ENCODE results near the gene CFAP97.
"Not testable (repeated sequence)": the region's sequence is repeated elsewhere in the genome, so short reads cannot be mapped to it uniquely, and the experiment has no call there.

The CFAP97 gene

GRCh38 chr4:185120631-185120946, 83.2 kb downstream of the CFAP97 start:
- H3K27me3 ChIP-seq (ENCODE audit: insufficient read depth, poor library complexity, severe bottlenecking): peaks cover 11% of the 10 kb centered on the region
- TF ChIP-seq GABPA (IDR thresholded peaks at IDR 0.05; ENCODE audit: low read depth): no peak
- TF ChIP-seq SPI1 (IDR thresholded peaks at IDR 0.05; ENCODE audit: borderline replicate concordance, low read depth): no peak
- no peak for TF ChIP-seq REST (IDR thresholded peaks at IDR 0.05; ENCODE audit: insufficient replicate concordance, low read depth)
- H3K27ac ChIP-seq (replicated peaks): no peak overlapping the region
- no peak for DNase-seq (ENCODE audit: low read depth in 1 of 2, low spot score in 1 of 2)
- H3K4me3 ChIP-seq (replicated peaks; ENCODE audit: insufficient read depth, low read length): no peak overlapping the region

DNA sequence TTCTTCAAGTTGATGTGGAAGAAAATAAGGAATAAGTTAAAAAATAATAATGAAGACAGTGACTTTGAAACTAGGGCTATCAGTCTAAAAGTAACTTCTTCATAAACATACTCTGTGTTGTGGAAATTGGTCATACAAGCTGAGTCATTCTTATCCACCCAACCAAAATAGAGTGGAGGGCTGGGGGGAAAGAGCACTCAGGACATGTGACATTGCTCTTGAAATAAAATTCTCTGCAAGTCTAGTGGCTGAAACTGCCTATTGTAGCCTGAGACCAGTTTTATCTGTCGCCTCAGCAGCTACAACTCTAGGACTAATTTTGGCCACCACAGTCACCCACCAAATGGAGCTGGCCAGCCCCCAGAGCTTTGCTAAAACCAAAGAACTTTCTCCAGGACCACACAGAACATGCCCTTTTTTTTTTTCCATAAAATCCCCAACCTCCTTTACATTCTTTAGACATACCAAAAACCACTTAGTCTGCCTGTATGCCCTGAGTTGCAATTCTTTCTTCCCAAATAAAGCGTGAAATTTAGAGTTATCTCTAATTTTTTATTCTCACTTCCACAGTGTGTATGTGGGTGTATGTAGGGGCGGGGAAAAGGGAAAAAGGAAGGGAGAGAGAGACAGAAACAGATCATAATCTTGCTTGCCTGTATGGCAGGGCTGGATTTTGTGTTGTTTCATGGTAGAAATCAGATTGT, 83.7 kb downstream of the CFAP97 start:
- TF ChIP-seq, protein P1, sequence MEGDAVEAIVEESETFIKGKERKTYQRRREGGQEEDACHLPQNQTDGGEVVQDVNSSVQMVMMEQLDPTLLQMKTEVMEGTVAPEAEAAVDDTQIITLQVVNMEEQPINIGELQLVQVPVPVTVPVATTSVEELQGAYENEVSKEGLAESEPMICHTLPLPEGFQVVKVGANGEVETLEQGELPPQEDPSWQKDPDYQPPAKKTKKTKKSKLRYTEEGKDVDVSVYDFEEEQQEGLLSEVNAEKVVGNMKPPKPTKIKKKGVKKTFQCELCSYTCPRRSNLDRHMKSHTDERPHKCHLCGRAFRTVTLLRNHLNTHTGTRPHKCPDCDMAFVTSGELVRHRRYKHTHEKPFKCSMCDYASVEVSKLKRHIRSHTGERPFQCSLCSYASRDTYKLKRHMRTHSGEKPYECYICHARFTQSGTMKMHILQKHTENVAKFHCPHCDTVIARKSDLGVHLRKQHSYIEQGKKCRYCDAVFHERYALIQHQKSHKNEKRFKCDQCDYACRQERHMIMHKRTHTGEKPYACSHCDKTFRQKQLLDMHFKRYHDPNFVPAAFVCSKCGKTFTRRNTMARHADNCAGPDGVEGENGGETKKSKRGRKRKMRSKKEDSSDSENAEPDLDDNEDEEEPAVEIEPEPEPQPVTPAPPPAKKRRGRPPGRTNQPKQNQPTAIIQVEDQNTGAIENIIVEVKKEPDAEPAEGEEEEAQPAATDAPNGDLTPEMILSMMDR (IDR thresholded peaks at IDR 0.05; ENCODE audit: insufficient read depth, low read length): no peak
- TF ChIP-seq SPI1 (IDR thresholded peaks at IDR 0.05; ENCODE audit: borderline replicate concordance, low read depth) (no peak), REST (IDR thresholded peaks at IDR 0.05; ENCODE audit: insufficient replicate concordance, low read depth) (no peak), POLR2AphosphoS5 (IDR thresholded peaks at IDR 0.05; ENCODE audit: low read depth) (no peak), GABPA (IDR thresholded peaks at IDR 0.05; ENCODE audit: low read depth) (no peak)
- Histone ChIP-seq H3K4me3 (replicated peaks; ENCODE audit: insufficient read depth, low read length) (no peak overlapping the region), H3K27ac (replicated peaks) (no peak overlapping the region), H3K27me3 (ENCODE audit: insufficient read depth, poor library complexity, severe bottlenecking) (peaks cover 11% of the 10 kb centered on the region)
- DNase-seq (ENCODE audit: low read depth in 1 of 2, low spot score in 1 of 2): no peak

- not testable (repeated sequence) for H3K4me3 ChIP-seq (replicated peaks; ENCODE audit: insufficient read depth, low read length); H3K27ac ChIP-seq (replicated peaks); DNase-seq (ENCODE audit: low read depth in 1 of 2, low spot score in 1 of 2)
- peaks cover 15% of the 10 kb centered on the region for H3K27me3 ChIP-seq (ENCODE audit: insufficient read depth, poor library complexity, severe bottlenecking)
Observed at GRCh38 chr4:185119467-185119866, 84.3 kb downstream of the CFAP97 start.

- TF ChIP-seq SPI1 (IDR thresholded peaks at IDR 0.05; ENCODE audit: borderline replicate concordance, low read depth): no peak
- TF ChIP-seq GABPA (IDR thresholded peaks at IDR 0.05; ENCODE audit: low read depth): no peak
- TF ChIP-seq REST (IDR thresholded peaks at IDR 0.05; ENCODE audit: insufficient replicate concordance, low read depth): no peak
- TF ChIP-seq POLR2AphosphoS5 (IDR thresholded peaks at IDR 0.05; ENCODE audit: low read depth): no peak
- TF ChIP-seq, protein P1 (IDR thresholded peaks at IDR 0.05; ENCODE audit: insufficient read depth, low read length): no peak
- no peak for DNase-seq (ENCODE audit: low read depth in 1 of 2, low spot score in 1 of 2)
- Histone ChIP-seq H3K4me3 (replicated peaks; ENCODE audit: insufficient read depth, low read length) (no peak overlapping the region), H3K27ac (replicated peaks) (no peak overlapping the region), H3K27me3 (ENCODE audit: insufficient read depth, poor library complexity, severe bottlenecking) (peaks cover 12% of the 10 kb centered on the region)
Observed at GRCh38 chr4:185118876-185119275, 84.9 kb downstream of the CFAP97 start.

Data from HL-60 (cell line).